ENCODE measurements around the gene CNTNAP5.

CNTNAP5 gene

GRCh38 chr2:124180635-124181034 is 155.5 kb downstream of the CNTNAP5 start:
- no peak for DNase-seq (ENCODE audit: extremely low read depth, low read depth)
- TF ChIP-seq CTCF (IDR thresholded peaks at IDR 0.05; ENCODE audit: low read depth, low read length, missing control alignments), result no peak
- no peak overlapping the region for H3K4me3 ChIP-seq (replicated peaks; ENCODE audit: low read depth, low read length)

- DNase-seq (ENCODE audit: extremely low read depth, low read depth), result no peak
- no peak overlapping the region for H3K4me3 ChIP-seq (replicated peaks; ENCODE audit: low read depth, low read length)
- TF ChIP-seq CTCF (IDR thresholded peaks at IDR 0.05; ENCODE audit: low read depth, low read length, missing control alignments), result no peak
Observed at GRCh38 chr2:124186801-124187200, 161.7 kb downstream of the CNTNAP5 start.

GRCh38 chr2:124187948-124188347 is 162.9 kb downstream of the CNTNAP5 start:
- DNase-seq (ENCODE audit: extremely low read depth, low read depth), result no peak
- no peak overlapping the region for H3K4me3 ChIP-seq (replicated peaks; ENCODE audit: low read depth, low read length)
- no peak for TF ChIP-seq CTCF (IDR thresholded peaks at IDR 0.05; ENCODE audit: low read depth, low read length, missing control alignments)

GRCh38 chr2:124193706-124194105 is 168.6 kb downstream of the CNTNAP5 start:
- no peak for DNase-seq (ENCODE audit: extremely low read depth, low read depth)
- no peak overlapping the region for H3K4me3 ChIP-seq (replicated peaks; ENCODE audit: low read depth, low read length)
- no peak for TF ChIP-seq CTCF (IDR thresholded peaks at IDR 0.05; ENCODE audit: low read depth, low read length, missing control alignments)

GRCh38 chr2:124201713-124202112 is 176.6 kb downstream of the CNTNAP5 start:
- no peak for TF ChIP-seq CTCF (IDR thresholded peaks at IDR 0.05; ENCODE audit: low read depth, low read length, missing control alignments)
- no peak for DNase-seq (ENCODE audit: extremely low read depth, low read depth)
- H3K4me3 ChIP-seq (replicated peaks; ENCODE audit: low read depth, low read length), result no peak overlapping the region

- no peak for DNase-seq (ENCODE audit: extremely low read depth, low read depth)
- no peak for TF ChIP-seq CTCF (IDR thresholded peaks at IDR 0.05; ENCODE audit: low read depth, low read length, missing control alignments)
Observed at GRCh38 chr2:124209441-124209840, 184.4 kb downstream of the CNTNAP5 start.

GRCh38 chr2:124211461-124211860 is 186.4 kb downstream of the CNTNAP5 start:
- no peak for DNase-seq (ENCODE audit: extremely low read depth, low read depth)
- no peak overlapping the region for H3K4me3 ChIP-seq (replicated peaks; ENCODE audit: low read depth, low read length)
- no peak for TF ChIP-seq CTCF (IDR thresholded peaks at IDR 0.05; ENCODE audit: low read depth, low read length, missing control alignments)

More at GRCh38 chr2:124209441-124209840, 184.4 kb downstream of the CNTNAP5 start:
- no peak overlapping the region for H3K4me3 ChIP-seq (replicated peaks; ENCODE audit: low read depth, low read length)

Measured in HFF-Myc (cell line).